ENCODE measurements around the gene OVCH2.

The OVCH2 gene

GRCh38 chr11:7645206-7645605, 61.1 kb downstream of the OVCH2 start:
- DNase-seq (ENCODE audit: low spot score): no peak
- in situ Hi-C loops (cut with MboI; ENCODE audit: low sequenced_read_pairs, unreplicated experiment): no loop called here
- TF ChIP-seq CTCF (IDR thresholded peaks at IDR 0.05; ENCODE audit: borderline replicate concordance, control extremely low read depth, extremely low read depth, insufficient read depth, missing control alignments): no peak

DNA sequence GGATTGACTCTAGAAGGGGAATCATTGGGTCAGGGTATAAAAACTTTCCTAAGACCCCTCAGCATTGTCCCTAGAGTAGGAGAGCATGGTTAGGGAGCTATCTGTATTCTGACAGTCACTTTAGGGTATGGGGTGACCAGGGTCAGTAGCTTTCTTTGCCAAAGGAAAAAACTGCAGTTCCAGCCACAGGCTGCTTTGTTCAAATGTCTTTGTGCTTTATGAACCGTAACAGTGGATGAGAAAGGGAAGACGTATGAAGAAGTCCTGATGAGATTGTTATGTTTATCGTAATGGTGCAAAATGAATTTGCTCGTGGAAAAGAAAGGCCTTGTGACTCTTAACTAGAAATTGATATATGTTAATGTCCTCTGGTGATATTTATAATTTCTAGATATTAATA, 63.0 kb downstream of the OVCH2 start:
- no peak for DNase-seq (ENCODE audit: low spot score)
- in situ Hi-C loops (cut with MboI; ENCODE audit: low sequenced_read_pairs, unreplicated experiment): no loop called here
- no peak for TF ChIP-seq CTCF (IDR thresholded peaks at IDR 0.05; ENCODE audit: borderline replicate concordance, control extremely low read depth, extremely low read depth, insufficient read depth, missing control alignments)

DNA sequence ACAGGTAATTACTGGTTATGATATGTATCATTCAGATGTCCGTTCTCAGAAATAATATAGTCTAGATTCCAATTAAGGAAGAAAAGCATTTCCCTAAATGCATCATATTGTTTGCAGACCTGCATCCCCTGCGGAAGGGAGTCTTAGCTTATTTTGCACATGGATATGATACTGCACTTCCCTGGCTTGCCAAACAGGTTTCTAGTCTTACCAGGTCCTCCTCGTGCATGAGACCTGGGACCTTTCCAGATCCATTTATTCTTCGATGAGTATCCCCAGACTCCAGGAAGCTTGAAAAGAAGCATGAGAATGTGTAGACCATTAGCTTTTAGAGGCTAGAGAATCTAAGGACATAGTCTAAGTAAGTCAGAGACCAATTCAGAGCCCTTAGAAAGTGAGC, 63.5 kb downstream of the OVCH2 start:
- no peak for TF ChIP-seq CTCF (IDR thresholded peaks at IDR 0.05; ENCODE audit: borderline replicate concordance, control extremely low read depth, extremely low read depth, insufficient read depth, missing control alignments)
- in situ Hi-C loops (cut with MboI; ENCODE audit: low sequenced_read_pairs, unreplicated experiment): no loop called here
- DNase-seq (ENCODE audit: low spot score): no peak

GRCh38 chr11:7640816-7641215, 65.5 kb downstream of the OVCH2 start:
- in situ Hi-C loops (cut with MboI; ENCODE audit: low sequenced_read_pairs, unreplicated experiment): no loop called here
- DNase-seq (ENCODE audit: low spot score): no peak

DNA sequence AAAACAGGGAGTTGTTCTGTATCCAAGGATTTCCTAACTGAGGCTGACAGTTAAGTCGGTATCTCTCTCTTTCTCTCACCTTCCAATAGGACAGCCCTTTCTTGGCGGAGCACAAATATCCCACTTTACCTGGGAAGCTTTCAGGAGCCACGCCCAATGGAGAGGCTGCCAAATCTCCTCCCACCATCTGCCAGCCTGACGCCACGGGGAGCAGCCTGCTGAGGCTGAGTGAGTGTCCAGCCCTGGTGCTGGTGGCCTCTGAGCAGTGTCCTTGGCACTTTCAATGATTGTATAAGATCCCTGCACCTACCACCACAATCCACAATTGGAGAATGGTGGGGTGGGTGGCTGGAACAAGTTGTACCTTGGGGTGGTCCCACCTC, 66.6 kb downstream of the OVCH2 start:
- no peak for DNase-seq (ENCODE audit: low spot score)
- no peak for TF ChIP-seq CTCF (IDR thresholded peaks at IDR 0.05; ENCODE audit: borderline replicate concordance, control extremely low read depth, extremely low read depth, insufficient read depth, missing control alignments)
- in situ Hi-C loops (cut with MboI; ENCODE audit: low sequenced_read_pairs, unreplicated experiment): no loop called here

More at GRCh38 chr11:7640816-7641215, 65.5 kb downstream of the OVCH2 start:
- TF ChIP-seq CTCF (IDR thresholded peaks at IDR 0.05; ENCODE audit: borderline replicate concordance, control extremely low read depth, extremely low read depth, insufficient read depth, missing control alignments): no peak
